ENCODE data around the gene SNCAIP.
"Not testable (repeated sequence)": the region's sequence is repeated elsewhere in the genome, so short reads cannot be mapped to it uniquely, and the experiment has no call there.

Gene SNCAIP

DNA sequence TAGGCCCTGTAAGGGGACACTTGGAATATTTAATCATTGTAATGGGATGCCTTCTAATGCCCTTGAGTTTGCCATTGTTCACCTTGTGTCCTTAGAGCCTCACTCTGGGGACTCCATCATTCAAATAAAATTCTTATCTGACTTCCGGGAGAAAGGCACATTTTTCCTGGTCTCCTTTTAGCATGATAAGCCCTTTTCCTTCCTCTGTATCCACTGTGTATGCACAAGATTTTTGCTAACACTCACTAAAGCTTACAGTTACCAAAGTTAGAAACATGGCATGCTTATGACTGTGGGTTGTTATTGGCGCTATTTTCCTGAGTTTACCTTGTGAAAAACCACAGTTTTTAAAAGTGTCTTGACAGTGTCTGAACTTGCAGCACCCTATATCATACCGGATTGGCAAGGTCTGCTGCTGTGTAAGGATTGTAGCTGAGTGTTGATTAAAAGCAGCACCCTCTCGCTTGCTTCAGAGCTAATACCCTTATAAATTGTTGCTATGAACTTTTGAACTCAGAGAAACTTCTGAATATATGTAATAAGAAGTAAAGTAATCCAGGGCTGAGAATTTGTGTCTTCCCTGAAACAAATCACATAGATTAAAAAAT lies 46.4 kb downstream of the SNCAIP start:
- DNase-seq (ENCODE audit: low read depth), result no peak

DNA sequence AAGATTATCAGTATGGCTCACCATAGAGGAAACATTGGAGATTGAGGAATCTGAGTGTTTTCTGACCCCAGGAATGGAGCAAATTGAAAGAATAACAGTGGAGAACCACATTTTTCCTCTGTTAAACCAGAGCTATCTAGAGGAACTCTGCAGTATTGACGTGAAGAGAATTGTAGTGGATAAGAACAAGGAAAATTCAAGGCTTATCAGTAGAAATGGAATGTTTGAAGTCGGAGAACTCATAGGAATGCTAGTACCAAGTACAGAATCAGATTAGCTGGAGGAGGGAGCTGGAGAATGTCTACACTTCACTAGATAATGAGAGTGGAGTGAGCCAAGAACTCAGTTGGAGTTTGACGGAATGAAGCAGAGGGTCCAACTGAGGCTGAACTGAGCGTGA lies 50.3 kb downstream of the SNCAIP start:
- DNase-seq (ENCODE audit: low read depth), result no peak

DNA sequence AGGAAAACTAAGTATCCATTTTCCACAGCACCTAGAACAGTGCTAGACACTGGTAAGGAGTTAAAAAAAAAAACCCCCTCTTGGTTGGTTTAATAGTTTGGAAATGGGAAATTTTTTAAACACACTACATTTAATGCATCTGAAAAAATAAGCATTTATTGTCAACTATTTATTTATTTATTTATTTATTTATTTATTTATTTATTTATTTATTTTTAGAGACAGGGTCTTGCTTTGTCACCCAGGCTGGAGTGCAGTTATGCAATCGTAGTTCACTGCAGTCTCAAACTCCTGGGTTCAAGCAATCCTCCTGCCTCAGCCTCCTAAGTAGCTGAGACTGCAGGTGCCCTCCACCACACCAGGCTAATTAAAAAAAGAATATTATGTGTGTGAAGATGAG lies 51.6 kb downstream of the SNCAIP start:
- no peak for DNase-seq (ENCODE audit: low read depth)

DNA sequence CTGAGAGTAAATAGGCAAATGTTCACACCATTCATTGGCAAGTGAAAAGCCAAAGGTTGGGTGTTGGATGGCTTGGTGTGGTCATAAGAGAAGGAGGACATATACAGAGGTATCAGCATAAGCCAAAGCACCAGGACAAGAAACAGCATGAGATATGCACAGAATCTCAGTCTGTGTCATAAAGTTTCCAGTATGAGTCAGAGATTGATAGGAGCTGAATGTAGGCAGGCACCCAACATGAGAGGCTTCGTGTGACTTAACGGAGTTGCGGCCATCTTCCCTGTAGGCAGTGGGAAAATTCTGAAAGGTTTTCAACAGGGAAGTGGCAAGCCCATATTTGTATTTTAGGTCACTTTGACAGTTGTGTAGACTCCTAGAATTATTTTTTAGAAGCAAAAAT lies 54.5 kb downstream of the SNCAIP start:
- no peak for DNase-seq (ENCODE audit: low read depth)

DNA sequence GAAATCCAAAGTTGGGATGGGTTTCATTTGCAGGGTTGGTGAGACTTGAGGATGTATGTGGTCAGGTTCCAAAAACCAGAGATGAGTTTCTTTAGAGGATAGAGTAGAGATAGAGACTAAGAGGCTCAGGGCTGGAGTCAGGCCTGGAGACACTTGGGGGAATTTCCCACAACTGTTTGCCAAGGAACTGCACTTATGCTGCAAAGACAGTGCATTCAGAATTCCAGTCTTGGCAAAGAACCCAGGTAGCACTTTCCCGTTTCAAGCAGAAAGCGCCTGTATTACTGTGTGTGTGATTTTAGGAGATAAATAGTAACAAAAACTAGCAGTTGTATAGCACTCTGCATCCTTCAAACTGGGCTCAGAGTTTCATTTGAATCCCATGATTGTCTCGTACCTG lies 55.4 kb downstream of the SNCAIP start:
- no peak for DNase-seq (ENCODE audit: low read depth)

DNA sequence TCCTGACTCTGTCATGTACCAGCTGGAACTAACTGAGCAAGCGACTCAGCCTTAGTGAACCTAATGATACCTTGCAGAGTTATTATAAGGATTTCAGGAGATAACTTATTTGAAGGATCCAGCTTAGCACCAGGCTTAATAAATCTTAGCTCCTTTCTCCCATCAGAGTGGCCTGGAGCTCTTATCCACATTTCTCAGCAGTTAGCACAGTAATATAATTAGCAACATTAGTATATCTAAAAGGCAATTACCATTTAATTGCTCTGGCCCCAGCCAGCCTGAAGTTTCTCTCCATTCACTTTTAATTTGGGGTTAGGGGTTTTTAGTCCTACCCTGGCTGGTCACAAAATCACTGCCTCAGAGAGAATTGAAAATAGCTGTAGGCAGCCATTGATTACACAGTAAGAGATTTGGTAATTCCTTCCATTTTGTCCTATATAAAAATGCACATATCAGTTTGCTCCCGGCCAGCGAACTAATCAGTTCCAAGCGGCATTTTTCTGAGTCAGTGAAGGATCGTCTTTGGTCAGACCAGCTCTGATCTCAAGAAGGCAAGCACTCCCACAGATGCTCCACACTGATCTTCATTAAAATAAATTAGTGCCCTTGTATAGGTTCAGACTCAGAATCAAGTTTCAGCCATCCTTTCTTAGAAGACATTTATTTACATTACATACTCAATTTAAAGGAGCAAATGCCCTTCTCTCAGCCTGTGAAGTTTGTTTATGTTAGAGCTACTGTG lies 56.6 kb downstream of the SNCAIP start:
- no peak for DNase-seq (ENCODE audit: low read depth)

DNA sequence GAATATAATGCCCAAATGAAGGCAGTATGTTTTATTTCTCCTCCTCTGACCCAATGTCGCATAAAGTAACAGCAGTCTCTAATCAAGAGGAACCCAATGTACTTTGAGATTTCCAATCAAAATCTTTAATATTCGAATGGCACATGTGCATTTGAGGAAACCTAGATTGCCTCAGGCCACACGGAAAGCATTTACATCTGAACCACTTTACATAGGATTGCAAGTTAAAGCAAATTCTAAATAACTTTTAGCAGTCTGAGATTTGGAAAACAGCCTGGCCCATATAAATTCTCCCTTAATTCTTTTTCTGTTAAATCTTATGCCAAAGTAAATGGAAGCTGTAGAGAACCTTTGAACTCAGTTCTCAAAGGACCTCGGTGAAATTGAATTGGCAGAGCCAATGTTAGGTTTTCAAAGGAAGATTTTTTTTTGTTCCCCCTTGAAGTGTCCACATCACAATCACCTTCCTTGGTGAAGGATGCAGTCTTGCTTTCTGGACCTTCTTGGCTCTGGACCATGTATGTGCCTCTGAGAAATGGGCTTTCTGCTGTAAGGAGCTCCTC lies 57.3 kb downstream of the SNCAIP start:
- no peak for DNase-seq (ENCODE audit: low read depth)

DNA sequence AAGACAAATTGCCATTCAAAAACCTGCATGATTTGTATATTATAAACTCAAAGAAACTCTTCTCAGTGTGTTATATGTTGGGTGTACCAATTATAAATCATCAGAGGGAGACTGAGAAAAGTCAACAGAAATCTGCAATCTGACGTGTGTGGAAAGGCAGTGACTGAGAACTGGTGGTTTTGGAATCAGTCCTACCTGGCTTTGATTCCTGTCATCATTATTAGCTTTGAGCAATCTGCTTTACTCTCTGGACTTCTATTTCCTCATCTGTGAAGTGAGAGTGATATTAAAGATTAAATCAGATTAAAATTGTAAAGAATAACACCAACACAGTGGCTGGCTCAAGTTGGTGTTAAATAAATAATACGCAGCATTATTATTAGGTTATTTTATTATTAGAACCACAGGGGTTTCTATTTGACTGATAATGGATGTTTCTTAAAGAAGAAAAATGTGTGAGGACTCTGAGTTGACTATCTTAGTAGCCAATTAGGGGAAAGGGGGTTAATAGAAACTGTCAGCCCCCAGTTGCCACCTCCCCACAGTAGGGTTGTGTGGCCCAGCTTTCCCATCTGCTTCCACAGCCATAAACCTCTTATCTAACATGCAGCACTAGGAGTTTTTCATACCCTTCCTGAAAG lies 59.6 kb downstream of the SNCAIP start:
- no peak for DNase-seq (ENCODE audit: low read depth)

DNA sequence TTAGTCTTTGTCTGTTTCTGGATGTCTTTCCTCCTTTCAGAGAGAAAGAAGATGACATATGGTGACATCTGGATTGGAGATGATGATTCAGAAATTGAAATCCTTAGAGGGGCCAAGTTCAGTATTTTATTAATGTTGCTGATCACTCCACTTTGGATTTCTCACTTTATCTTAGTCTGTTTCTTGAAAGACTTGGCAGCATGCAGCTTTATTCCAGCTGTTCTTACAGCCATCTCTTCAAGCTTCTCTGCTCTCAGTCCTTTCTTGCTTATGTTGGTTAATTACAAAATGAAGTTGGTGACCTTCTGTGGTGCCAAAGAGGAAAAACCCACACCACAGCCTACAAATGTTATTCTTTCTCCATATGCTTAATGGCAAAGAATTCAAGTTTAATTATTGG lies 62.1 kb downstream of the SNCAIP start:
- DNase-seq (ENCODE audit: low read depth), result no peak

DNA sequence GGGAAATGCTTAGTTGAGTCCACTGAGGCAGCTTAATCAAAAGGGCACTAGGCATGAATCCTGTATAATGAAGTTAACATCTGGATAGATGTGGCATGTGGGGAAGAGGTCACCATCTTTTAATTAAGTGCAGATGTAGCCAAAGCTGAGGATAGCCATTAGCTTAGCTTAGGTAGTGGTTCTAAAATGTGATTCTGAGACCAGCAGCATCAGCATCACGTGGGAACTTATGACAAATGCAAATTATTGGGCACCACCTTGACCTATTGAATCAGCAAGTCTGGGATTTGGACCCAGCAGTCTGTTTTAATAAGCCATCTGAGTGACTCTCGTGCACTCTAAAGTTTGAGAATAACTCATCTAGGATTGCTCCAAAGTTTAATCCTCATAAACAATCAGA lies 63.8 kb downstream of the SNCAIP start:
- no peak for DNase-seq (ENCODE audit: low read depth)

DNA sequence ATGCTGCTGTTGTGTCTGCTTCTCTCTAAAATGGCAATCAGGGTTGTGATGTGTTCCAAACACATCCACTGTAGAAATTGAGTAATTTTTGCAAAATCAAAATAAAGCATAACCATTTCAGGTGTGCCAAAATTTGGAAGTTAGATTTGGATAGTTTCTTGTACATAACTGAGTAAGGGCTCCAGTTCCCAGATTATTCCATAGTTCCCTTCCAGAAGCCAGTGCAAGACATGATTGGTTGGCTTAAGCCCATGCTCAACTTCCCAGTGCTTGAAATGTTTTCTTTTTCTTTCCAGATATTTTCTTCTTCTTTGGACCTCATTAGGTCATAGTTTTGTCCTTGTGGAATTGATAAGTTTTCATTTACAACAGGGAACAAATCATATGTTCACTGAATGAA lies 64.2 kb downstream of the SNCAIP start:
- no peak for DNase-seq (ENCODE audit: low read depth)

DNA sequence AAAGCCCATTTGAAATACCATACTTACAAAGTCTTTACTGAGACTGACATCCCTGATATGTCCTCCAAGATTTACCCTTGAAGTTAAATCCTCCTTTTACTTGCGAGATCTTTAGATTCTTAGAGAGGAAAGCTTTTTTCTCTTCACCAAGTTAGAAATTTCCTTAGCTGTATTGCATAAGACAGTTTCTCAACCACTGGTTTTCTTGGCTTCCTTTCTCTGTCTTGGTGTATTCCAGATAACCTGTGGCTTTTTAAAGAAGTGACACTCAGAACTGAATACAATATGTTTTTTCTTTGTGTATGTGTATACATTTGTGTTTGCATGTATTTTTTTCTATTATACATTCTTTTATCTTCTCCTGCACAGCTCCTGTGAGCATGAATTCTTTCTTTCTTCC lies 65.0 kb downstream of the SNCAIP start:
- DNase-seq (ENCODE audit: low read depth), result no peak

DNA sequence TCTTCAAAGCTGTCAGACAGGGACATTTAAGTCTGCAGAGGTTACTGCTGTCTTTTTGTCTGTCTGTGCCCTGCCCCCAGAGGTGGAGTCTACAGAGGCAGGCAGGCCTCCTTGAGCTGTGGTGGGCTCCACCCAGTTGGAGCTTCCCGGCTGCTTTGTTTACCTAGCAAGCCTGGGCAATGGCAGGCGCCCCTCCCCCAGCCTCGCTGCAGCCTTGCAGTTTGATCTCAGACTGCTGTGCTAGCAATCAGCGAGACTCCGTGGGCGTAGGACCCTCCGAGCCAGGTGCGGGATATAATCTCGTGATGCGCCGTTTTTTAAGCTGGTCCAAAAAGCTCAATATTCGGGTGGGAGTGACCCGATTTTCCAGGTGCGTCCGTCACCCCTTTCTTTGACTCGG lies 70.9 kb downstream of the SNCAIP start:
- DNase-seq (ENCODE audit: low read depth), result not testable (repeated sequence)

DNA sequence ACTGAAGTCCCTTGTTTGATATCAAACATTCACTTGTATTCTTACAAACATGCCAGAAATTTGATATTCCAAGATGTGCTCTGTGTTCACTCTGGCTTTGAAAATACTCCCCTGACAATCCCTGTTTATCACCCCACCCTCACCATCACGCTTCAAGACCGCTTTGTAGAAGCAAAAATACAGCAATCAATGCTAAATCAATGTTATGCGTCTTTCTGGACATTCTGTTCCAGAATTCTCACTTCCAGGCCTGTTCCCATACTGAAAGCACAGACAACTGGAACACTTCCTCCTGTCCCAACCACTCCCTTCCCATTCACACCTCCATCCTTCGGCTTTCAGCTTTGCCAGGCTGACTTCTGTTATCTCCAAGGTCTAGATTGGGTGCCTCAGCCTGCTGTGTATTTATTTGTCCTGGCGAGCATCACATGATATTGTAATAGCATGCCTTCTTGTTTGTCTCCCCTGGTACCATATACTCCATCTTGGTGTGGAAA lies 72.8 kb downstream of the SNCAIP start:
- no peak for DNase-seq (ENCODE audit: low read depth)

DNA sequence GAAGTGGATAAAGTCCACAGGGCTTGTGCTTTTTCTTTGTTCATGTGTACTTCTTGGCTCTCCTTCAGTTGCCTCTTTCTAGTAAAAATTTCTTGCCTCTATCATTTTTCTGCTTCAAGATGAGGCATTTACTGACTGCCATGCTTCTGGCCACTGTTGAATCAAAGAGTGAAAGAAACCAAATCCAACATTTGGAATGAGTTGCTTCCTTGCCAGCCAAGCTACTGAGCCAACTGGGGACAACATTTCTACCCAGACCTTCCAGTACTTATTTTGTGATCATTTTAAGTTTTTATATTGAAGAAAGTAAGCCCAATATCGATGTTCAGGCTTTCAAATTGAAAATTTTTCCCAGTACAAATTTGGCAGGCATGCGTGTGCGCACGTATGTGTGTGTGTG lies 73.2 kb downstream of the SNCAIP start:
- no peak for DNase-seq (ENCODE audit: low read depth)

DNA sequence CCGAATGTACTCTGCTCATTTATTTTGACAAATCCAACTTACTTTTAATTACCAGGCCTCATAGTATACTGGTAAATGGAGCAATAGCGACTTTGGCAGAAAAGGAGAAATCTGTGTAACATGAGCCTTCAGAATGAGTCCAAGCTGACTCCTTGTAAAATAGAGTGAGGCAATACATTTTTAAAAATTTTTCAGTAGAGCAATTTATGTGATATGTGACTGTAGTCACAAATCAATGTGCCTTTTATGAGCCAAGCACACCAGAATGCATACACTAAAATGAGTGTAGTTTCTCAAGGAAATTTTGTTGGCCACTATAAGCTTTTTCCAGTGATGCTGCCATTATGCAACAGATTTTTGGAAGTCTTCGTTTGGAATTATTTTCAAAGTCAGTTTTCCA lies 73.8 kb downstream of the SNCAIP start:
- DNase-seq (ENCODE audit: low read depth), result no peak

DNA sequence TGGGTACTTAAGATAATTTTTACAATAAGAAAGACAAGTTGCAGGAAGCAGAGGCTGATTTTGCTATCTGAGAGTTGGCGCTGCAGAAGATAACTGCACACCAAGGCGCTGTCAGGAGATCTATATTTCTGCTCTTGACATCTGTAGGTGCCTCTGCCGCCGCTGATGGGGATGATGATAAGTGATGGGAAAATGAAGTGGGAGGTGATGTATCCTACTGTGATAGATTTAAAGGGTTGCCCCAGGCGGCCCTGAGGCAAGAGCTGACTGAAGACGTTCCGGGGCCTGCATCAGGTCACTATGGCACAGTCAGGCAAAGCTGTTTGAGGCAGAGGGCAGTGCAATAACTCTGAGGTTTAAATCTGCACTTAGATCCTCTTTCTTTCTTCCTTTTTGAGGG lies 78.1 kb downstream of the SNCAIP start:
- no peak for DNase-seq (ENCODE audit: low read depth)

DNA sequence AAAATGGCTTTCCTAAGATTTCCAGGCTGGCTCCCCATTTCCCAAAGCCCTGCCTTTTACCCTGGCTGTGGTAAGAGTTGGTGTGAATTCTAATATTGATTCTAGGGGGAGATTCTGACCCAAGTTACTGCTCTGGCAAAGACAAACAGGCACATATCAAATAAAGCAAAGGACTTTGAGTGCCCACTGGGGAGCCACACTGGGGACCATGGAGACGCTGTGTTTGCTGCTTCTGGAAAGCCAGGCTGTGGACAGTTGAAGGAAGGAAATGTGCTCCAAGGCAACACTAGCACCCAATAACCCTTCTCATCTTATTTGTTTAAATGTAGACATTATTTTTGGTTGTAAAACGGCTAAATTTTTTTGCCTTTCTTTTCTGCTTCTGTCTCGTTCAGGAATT lies 78.7 kb downstream of the SNCAIP start:
- no peak for DNase-seq (ENCODE audit: low read depth)

DNA sequence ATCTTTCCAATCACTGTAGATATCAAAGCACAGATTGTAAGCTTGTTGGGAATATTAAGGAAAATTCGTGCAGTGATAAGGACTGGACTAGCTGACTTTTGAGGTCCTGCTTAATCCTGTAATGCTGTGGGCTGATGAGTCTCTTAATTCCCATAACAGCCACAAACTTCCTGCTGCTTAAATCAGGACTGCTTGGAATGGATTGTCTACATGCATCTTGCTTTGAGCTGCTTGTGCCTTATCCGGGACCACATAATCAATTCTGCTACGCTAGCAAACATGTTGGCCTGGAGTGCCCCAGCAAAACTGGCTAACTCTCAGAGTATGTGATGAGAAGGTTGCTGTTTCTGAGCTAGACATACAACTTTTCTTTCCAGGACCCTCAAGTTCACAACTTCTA lies 79.6 kb downstream of the SNCAIP start:
- DNase-seq (ENCODE audit: low read depth), result no peak

DNA sequence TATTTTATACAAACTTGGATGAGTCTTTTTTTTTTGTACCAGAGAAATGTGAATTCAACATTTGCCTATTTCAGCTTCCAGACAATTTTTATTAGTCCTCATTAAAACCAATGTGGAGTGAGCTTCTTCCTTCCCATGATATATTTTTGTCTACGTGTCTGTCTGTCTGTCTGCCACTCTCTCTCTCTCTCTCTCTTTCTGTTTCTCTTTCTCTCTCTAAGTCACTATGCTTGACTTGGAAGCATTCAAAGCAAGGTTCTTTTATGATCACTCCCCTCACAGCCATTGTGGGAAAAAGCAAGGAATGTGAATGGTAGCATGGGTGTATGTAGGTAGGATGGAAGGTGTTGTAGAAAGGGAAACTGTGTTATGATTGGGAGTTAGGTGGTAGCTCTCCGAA lies 80.2 kb downstream of the SNCAIP start:
- DNase-seq (ENCODE audit: low read depth), result no peak

DNA sequence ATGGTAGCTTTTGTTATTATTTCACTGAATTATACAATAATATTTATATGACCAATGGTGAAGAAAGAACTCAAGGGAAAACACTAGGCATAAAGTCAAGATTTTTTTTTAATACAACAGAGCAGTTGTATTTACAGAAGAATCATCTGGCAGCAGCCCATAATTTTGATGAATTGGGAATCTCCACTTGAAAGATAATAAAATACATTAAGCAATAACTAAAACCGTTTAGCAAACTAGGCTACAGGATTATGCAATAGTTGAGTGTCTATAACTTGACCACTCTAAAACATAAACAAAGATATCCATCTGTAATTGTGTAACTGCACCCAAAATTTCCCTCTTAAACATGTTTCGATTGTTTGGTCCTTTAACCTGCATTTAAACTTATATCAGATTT lies 80.8 kb downstream of the SNCAIP start:
- no peak for DNase-seq (ENCODE audit: low read depth)

DNA sequence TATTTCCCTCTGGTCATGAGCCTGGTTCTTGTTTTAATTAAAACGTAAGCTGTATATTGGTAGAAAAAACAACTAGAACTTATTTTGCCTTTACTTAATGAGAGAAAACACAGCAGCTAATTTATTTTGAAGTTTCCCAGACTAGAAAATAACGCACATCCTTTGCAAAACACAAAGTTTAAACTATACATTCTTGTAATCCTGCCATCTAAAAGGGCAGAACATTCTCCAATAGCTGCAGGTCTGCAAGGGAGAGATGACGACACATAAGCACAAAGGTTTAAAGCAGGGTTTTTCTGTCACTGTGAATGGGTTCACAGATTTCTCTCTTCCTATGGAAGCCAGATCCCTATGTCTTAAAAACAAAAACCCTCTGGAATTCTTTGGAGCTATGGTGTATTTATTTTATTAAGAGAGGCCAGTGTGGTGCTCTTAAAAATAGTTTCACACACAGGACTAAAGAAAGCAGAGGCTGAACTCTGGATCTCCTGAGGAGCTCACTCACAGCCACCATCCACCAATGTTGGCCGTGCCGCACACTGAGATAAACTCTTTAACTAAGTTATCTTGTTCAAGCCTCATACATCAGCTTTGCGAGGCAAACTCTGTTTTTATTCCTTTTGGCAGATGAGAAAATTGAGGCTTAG lies 82.4 kb downstream of the SNCAIP start:
- no peak for DNase-seq (ENCODE audit: low read depth)

DNA sequence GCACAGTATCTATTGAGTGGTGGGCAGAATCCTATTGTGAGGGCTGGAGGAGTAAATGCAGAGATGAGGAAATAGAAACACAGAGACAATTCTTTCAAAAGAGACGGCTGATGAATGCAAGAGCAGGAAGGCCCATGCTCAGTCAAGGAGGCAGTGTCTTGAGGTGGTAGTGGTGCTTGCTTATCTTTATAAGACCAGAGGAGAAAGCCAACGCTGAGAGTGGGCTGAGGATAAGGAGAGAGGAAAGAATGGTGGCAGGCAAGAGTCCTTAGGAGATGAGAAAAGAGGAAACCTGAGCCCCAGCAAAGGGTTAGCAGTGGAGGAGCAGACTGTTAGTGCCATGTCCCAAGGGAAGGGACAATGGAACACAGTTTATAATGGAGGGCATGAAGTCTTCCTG lies 86.0 kb downstream of the SNCAIP start:
- no peak for DNase-seq (ENCODE audit: low read depth)

Data from CMK (cell line).